Astrocyte (in vitro differentiated cells and primary cell): Measurements from ENCODE around the gene SET. TPM values are rescaled to one million over a fixed set of nuclear protein-coding genes. Genes with fewer than 3 reads are reported as not detected.

Source experiments
- DNase-seq: peaks from one replicate; pipeline ENCODE4 v3.0.0-alpha.2; 2010; ENCODE audit warnings: low read depth
- FAIRE-seq: peaks from 2 replicates; lab custom pipeline; 2011; peaks lifted over from hg19 to GRCh38; lab: Jason Lieb, UNC
- H2AFZ ChIP-seq: 2 replicates; pipeline ENCODE4 v1.6.0; 2012; ENCODE audit warnings: low read depth, low read length, inconsistent platforms
- H3K27ac ChIP-seq: 2 replicates; pipeline ENCODE4 v1.5.1; 2011; ENCODE audit warnings: low read depth, low read length, inconsistent platforms
- H3K27me3 ChIP-seq: 2 replicates; pipeline ENCODE4 v1.6.0; 2011; ENCODE audit warnings: low read length, inconsistent platforms; ENCODE audit not compliant: insufficient read depth
- H3K36me3 ChIP-seq: 2 replicates; pipeline ENCODE4 v1.5.1; 2011; ENCODE audit warnings: low read length, inconsistent platforms; ENCODE audit not compliant: insufficient read depth
- H3K4me1 ChIP-seq: 2 replicates; pipeline ENCODE4 v1.5.1; 2011; ENCODE audit warnings: low read length, inconsistent platforms; ENCODE audit not compliant: insufficient read depth
- H3K4me2 ChIP-seq: 2 replicates; pipeline ENCODE4 v1.6.0; 2012; ENCODE audit warnings: low read length, inconsistent platforms
- H3K4me3 ChIP-seq: 2 replicates; pipeline ENCODE4 v1.5.1; 2011; ENCODE audit warnings: low read depth, mild to moderate bottlenecking, low read length, inconsistent platforms; ENCODE audit not compliant: insufficient read depth
- H3K79me2 ChIP-seq: 2 replicates; pipeline ENCODE4 v1.6.0; 2012; ENCODE audit warnings: mild to moderate bottlenecking, low read length, inconsistent platforms; ENCODE audit not compliant: insufficient read depth
- H3K9ac ChIP-seq: 2 replicates; pipeline ENCODE4 v1.6.0; 2012; ENCODE audit warnings: mild to moderate bottlenecking, low read length, inconsistent platforms
- H3K9me3 ChIP-seq: 2 replicates; pipeline ENCODE4 v1.5.1; 2012; ENCODE audit warnings: low read depth, mild to moderate bottlenecking, low read length, inconsistent platforms; ENCODE audit not compliant: insufficient read depth
- H4K20me1 ChIP-seq: 2 replicates; pipeline ENCODE4 v1.6.0; 2012; ENCODE audit warnings: low read length, inconsistent platforms; ENCODE audit not compliant: insufficient read depth
- H3K27ac Mint-ChIP-seq: one replicate; pipeline ENCODE4 v1.8.0; 2021; ENCODE audit warnings: mild to moderate bottlenecking, mixed read lengths; ENCODE audit not compliant: unreplicated experiment
- H3K27me3 Mint-ChIP-seq: one replicate; pipeline ENCODE4 v1.8.0; 2021; ENCODE audit warnings: low read depth, mixed read lengths; ENCODE audit not compliant: unreplicated experiment
- H3K36me3 Mint-ChIP-seq: one replicate; pipeline ENCODE4 v1.8.0; 2021; ENCODE audit warnings: low read depth, mixed read lengths; ENCODE audit not compliant: unreplicated experiment
- H3K4me1 Mint-ChIP-seq: one replicate; pipeline ENCODE4 v1.8.0; 2021; ENCODE audit warnings: low read depth, mixed read lengths; ENCODE audit not compliant: unreplicated experiment
- H3K4me3 Mint-ChIP-seq: one replicate; pipeline ENCODE4 v1.8.0; 2021; ENCODE audit warnings: mild to moderate bottlenecking, moderate library complexity, mixed read lengths; ENCODE audit not compliant: unreplicated experiment
- H3K9me3 Mint-ChIP-seq: one replicate; pipeline ENCODE4 v1.8.0; 2021; ENCODE audit warnings: mild to moderate bottlenecking, mixed read lengths; ENCODE audit not compliant: unreplicated experiment
- CTCF ChIP-seq: IDR thresholded peaks from 2 replicates; pipeline ENCODE4 v1.5.1; 2011; ENCODE audit warnings: low read depth, mild to moderate bottlenecking, inconsistent platforms, low read length, moderate library complexity; ENCODE audit not compliant: insufficient read depth
- EZH2 ChIP-seq: IDR thresholded peaks from 2 replicates; pipeline ENCODE4 v1.6.1; 2012; ENCODE audit warnings: mild to moderate bottlenecking, low read length, inconsistent platforms; ENCODE audit not compliant: insufficient read depth
- total RNA-seq: library from RNA; stranded (reverse); gene quantifications from 2 replicates; pipeline ENCODE4 v1.2.1, GENCODE V29; 2021

SET gene
- total RNA-seq, 1 donor from 2014 or later = 397 TPM

DNA sequence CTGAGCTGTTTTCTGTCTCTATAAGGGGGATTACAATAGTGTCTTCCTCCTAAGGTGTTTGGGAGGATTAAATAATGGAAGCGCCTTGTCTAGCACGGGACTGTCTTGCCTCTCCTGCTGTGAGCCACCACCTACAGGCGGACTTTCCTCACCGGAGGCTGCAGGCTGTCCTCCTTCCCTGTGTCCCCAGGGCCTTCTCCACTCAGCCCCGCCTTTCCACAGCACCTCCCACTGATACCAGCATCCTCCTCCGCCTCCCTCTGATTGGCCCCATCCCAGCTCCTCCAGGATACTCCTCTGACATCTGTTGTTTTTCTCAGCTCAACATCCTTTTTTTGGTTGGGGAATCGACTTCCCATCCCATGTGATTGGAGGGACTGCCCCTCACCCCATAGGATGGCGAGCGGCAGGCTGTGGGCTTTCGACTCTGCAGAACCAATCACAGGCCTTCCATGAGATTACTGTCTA is 35.8 kb downstream of the SET start:
- FAIRE-seq (peak; percentile 37), DNase-seq (peak; percentile 68)
- no peaks in the 10 kb centered on the region for H3K36me3 ChIP-seq
- peak overlapping the region; percentile 82 for H3K4me3 Mint-ChIP-seq
- H2AFZ ChIP-seq = peak overlapping the region; percentile 70
- H3K27me3 ChIP-seq = no peaks in the 10 kb centered on the region
- H3K27ac ChIP-seq = no peak overlapping the region
- peak overlapping the region; percentile 63 for H3K4me3 ChIP-seq
- no peak overlapping the region for H3K27ac Mint-ChIP-seq
- peaks cover 3% of the 10 kb centered on the region for H3K4me1 Mint-ChIP-seq
- peak overlapping the region; percentile 35 for H3K9ac ChIP-seq
- H3K4me1 ChIP-seq = peaks cover 7% of the 10 kb centered on the region
- no peaks in the 10 kb centered on the region for H3K9me3 ChIP-seq
- H3K9me3 Mint-ChIP-seq = no peaks in the 10 kb centered on the region
- peaks cover 4% of the 10 kb centered on the region for H3K36me3 Mint-ChIP-seq
- no peaks in the 10 kb centered on the region for H3K27me3 Mint-ChIP-seq
- H3K79me2 ChIP-seq = no peaks in the 10 kb centered on the region
- no peaks in the 10 kb centered on the region for H4K20me1 ChIP-seq
- no peak for TF ChIP-seq EZH2
- no peak for TF ChIP-seq CTCF
- peak overlapping the region; percentile 81 for H3K4me2 ChIP-seq

GRCh38 chr9:128727640-128728248 is 38.7 kb downstream of the SET start:
- DNase-seq (no peak), FAIRE-seq (no peak)
- Histone ChIP-seq H3K4me1 (peaks cover 7% of the 10 kb centered on the region), H3K4me2 (no peak overlapping the region), H3K79me2 (no peaks in the 10 kb centered on the region), H3K4me3 (no peak overlapping the region), H3K36me3 (no peaks in the 10 kb centered on the region), H3K9me3 (no peaks in the 10 kb centered on the region), H4K20me1 (no peaks in the 10 kb centered on the region), H3K27ac (no peak overlapping the region), H2AFZ (no peak overlapping the region), H3K9ac (no peak overlapping the region), H3K27me3 (no peaks in the 10 kb centered on the region)
- TF ChIP-seq CTCF (no peak), EZH2 (no peak)
- H3K4me1 Mint-ChIP-seq = peaks cover 3% of the 10 kb centered on the region
- no peak overlapping the region for H3K27ac Mint-ChIP-seq
- no peaks in the 10 kb centered on the region for H3K27me3 Mint-ChIP-seq
- H3K9me3 Mint-ChIP-seq = no peaks in the 10 kb centered on the region
- peaks cover 4% of the 10 kb centered on the region for H3K36me3 Mint-ChIP-seq
- no peak overlapping the region for H3K4me3 Mint-ChIP-seq

GRCh38 chr9:128728298-128728697 is 39.3 kb downstream of the SET start:
- H3K27ac ChIP-seq = no peak overlapping the region

More at GRCh38 chr9:128728298-128728697, 39.3 kb downstream of the SET start:
- Mint-ChIP-seq H3K36me3 (peaks cover 4% of the 10 kb centered on the region), H3K27ac (no peak overlapping the region), H3K27me3 (no peaks in the 10 kb centered on the region), H3K4me3 (no peak overlapping the region), H3K4me1 (peaks cover 3% of the 10 kb centered on the region), H3K9me3 (no peaks in the 10 kb centered on the region)
- Histone ChIP-seq H4K20me1 (no peaks in the 10 kb centered on the region), H3K79me2 (no peaks in the 10 kb centered on the region), H3K4me2 (no peak overlapping the region), H2AFZ (no peak overlapping the region), H3K4me3 (no peak overlapping the region), H3K36me3 (no peaks in the 10 kb centered on the region), H3K9ac (no peak overlapping the region), H3K4me1 (peaks cover 7% of the 10 kb centered on the region), H3K27me3 (no peaks in the 10 kb centered on the region), H3K9me3 (no peaks in the 10 kb centered on the region)
- DNase-seq (no peak), FAIRE-seq (no peak)
- TF ChIP-seq EZH2 (no peak), CTCF (no peak)
